SK-N-SH (cell line): Measurements from ENCODE around the gene COBL. TPM values are rescaled to one million over a fixed set of nuclear protein-coding genes. Genes with fewer than 3 reads are reported as not detected.

Source experiments
- CTCF ChIA-PET: fragments of 300-600, 350-600 bp; formaldehyde crosslinking; extraction: SDS; loops from one replicate; lab custom pipeline; 2021; lab: Yijun Ruan, JAX
- POLR2A ChIA-PET: fragments of 350-600 bp; sonication (Branson Sonifier 250); formaldehyde crosslinking; extraction: SDS; loops from one replicate; lab custom pipeline; 2020; ENCODE audit warnings: antibody characterized with exemption, inconsistent platforms; lab: Yijun Ruan, JAX
- DNase-seq: peaks from one replicate; pipeline ENCODE4 v3.0.0; 2012
- H2AFZ ChIP-seq: fragments of 200-600 bp; sonication (generic); 2 replicates; pipeline ENCODE4 v1.8.1; 2016; ENCODE audit warnings: antibody characterized with exemption, mild to moderate bottlenecking, low read depth
- H3F3A ChIP-seq: fragments of 200-600 bp; sonication (generic); replicated peaks from 2 replicates; pipeline ENCODE3; 2016; ENCODE audit warnings: antibody characterized with exemption, mild to moderate bottlenecking; ENCODE audit not compliant: insufficient read depth
- H3K27ac ChIP-seq, 2 experiments: fragments of 200-500 bp in 1 of 2; fragments of 200-600 bp in 1 of 2; sonication (Bioruptor generic) in 1 of 2; sonication (generic), shearing (Covaris generic) in 1 of 2; 2 replicates each; pipeline versions ENCODE4 v1.5.1 to v1.6.1; 2014 to 2016; ENCODE audit warnings: low read depth in 2 of 2, inconsistent platforms in 1 of 2, low read length in 1 of 2, mild to moderate bottlenecking in 1 of 2, mixed read lengths in 1 of 2
- H3K27me3 ChIP-seq: fragments of 200-600 bp; sonication (generic), shearing (Covaris generic); 2 replicates; pipeline ENCODE4 v1.6.1; 2016; ENCODE audit warnings: mixed run types; ENCODE audit not compliant: insufficient read depth
- H3K36me3 ChIP-seq, 2 experiments: fragments of 200-500 bp in 1 of 2; fragments of 200-600 bp in 1 of 2; sonication (Bioruptor generic) in 1 of 2; sonication (generic) in 1 of 2; replicated peaks in 1 of 2; 2 replicates each; pipeline versions ENCODE3 to v1.5.1; 2014 to 2016; ENCODE audit warnings: low read length in 1 of 2, mild to moderate bottlenecking in 1 of 2; ENCODE audit not compliant: insufficient read depth in 2 of 2, control insufficient read depth in 1 of 2
- H3K4me1 ChIP-seq, 2 experiments: fragments of 200-500 bp in 1 of 2; fragments of 200-600 bp in 1 of 2; sonication (Bioruptor generic) in 1 of 2; sonication (generic), shearing (Covaris generic) in 1 of 2; 2 replicates each; pipeline versions ENCODE4 v1.5.1 to v1.6.1; 2014 to 2016; ENCODE audit warnings: low read depth in 1 of 2, low read length in 1 of 2, mixed run types in 1 of 2; ENCODE audit not compliant: insufficient read depth in 2 of 2, control insufficient read depth in 1 of 2
- H3K4me2 ChIP-seq: fragments of 200-600 bp; sonication (generic), shearing (Covaris generic); 2 replicates; pipeline ENCODE4 v1.6.1; 2017; ENCODE audit warnings: mixed run types
- H3K4me3 ChIP-seq, 2 experiments: fragments of 200-500 bp in 1 of 2; fragments of 200-600 bp in 1 of 2; sonication (Bioruptor generic) in 1 of 2; sonication (generic), shearing (Covaris generic) in 1 of 2; 2 replicates each; pipeline versions ENCODE4 v1.5.1 to v1.8.1; 2014 to 2016; ENCODE audit warnings: low read depth in 2 of 2, inconsistent platforms in 1 of 2, low read length in 1 of 2, mild to moderate bottlenecking in 1 of 2, mixed read lengths in 1 of 2, moderate library complexity in 1 of 2
- H3K79me2 ChIP-seq: fragments of 200-600 bp; sonication (generic); 2 replicates; pipeline ENCODE4 v1.8.1; 2017; ENCODE audit warnings: mild to moderate bottlenecking; ENCODE audit not compliant: insufficient read depth
- H3K9ac ChIP-seq: fragments of 200-600 bp; sonication (generic); 2 replicates; pipeline ENCODE4 v1.6.1; 2017; ENCODE audit warnings: mixed run types
- H3K9me2 ChIP-seq: fragments of 200-600 bp; sonication (generic); 2 replicates; pipeline ENCODE4 v1.6.1; 2017; ENCODE audit warnings: mixed run types
- H3K9me3 ChIP-seq: fragments of 200-600 bp; sonication (generic); 2 replicates; pipeline ENCODE4 v1.6.1; 2017; ENCODE audit warnings: mixed run types, mild to moderate bottlenecking, moderate library complexity
- H4K20me1 ChIP-seq: fragments of 200-600 bp; sonication (generic); 2 replicates; pipeline ENCODE4 v1.6.1; 2017; ENCODE audit warnings: mild to moderate bottlenecking, mixed run types; ENCODE audit not compliant: insufficient read depth
- CHD2 ChIP-seq: fragments of 150-350 bp; IDR thresholded peaks from 2 replicates; pipeline ENCODE4 v1.6.1; 2018; ENCODE audit warnings: low read length; ENCODE audit not compliant: partially characterized antibody
- ELF1 ChIP-seq: IDR thresholded peaks from 2 replicates; pipeline ENCODE4 v1.4.0; 2012
- FOSL2 ChIP-seq: IDR thresholded peaks from 2 replicates; pipeline ENCODE4 v1.4.0; 2012; ENCODE audit warnings: low read depth, mild to moderate bottlenecking, moderate library complexity, borderline replicate concordance
- GATA2 ChIP-seq: sonication (generic); formaldehyde crosslinking; IDR thresholded peaks from 2 replicates; pipeline ENCODE4 v1.5.0; 2020; ENCODE audit warnings: mild to moderate bottlenecking, missing genetic modification reagents
- JUND ChIP-seq: IDR thresholded peaks from 2 replicates; pipeline ENCODE4 v1.4.0; 2012
- MXI1 ChIP-seq: IDR thresholded peaks from 2 replicates; pipeline ENCODE4 v1.6.1; 2012; ENCODE audit warnings: mild to moderate bottlenecking, low read depth, low read length, improper control_type of control experiment
- NFIC ChIP-seq: IDR thresholded peaks from 2 replicates; pipeline ENCODE4 v1.4.0; 2012; ENCODE audit warnings: borderline replicate concordance
- RAD21 ChIP-seq: IDR thresholded peaks from 2 replicates; pipeline ENCODE4 v1.6.1; 2012; ENCODE audit warnings: mild to moderate bottlenecking, low read length
- RFX5 ChIP-seq: IDR thresholded peaks from 2 replicates; pipeline ENCODE4 v1.6.1; 2012; ENCODE audit warnings: mild to moderate bottlenecking, improper control_type of control experiment, low read length
- RXRA ChIP-seq: IDR thresholded peaks from 2 replicates; pipeline ENCODE4 v1.4.0; 2012; ENCODE audit warnings: low read depth, mild to moderate bottlenecking, borderline replicate concordance
- SIN3A ChIP-seq: IDR thresholded peaks from 2 replicates; pipeline ENCODE4 v1.6.1; 2012; ENCODE audit warnings: low read depth, mild to moderate bottlenecking, low read length, moderate library complexity, borderline replicate concordance
- TCF12 ChIP-seq: IDR thresholded peaks from 2 replicates; pipeline ENCODE4 v1.4.0; 2012
- TEAD4 ChIP-seq: IDR thresholded peaks from 2 replicates; pipeline ENCODE4 v1.4.0; 2012; ENCODE audit warnings: mild to moderate bottlenecking, borderline replicate concordance; ENCODE audit not compliant: insufficient read depth
- USF1 ChIP-seq: IDR thresholded peaks from 2 replicates; pipeline ENCODE4 v1.4.0; 2012; ENCODE audit warnings: low read depth, borderline replicate concordance
- USF2 ChIP-seq: fragments of 150-350 bp; IDR thresholded peaks from 2 replicates; pipeline ENCODE4 v1.6.1; 2017; ENCODE audit warnings: antibody characterized with exemption, low read length, low read depth, borderline replicate concordance
- YY1 ChIP-seq: IDR thresholded peaks from 2 replicates; pipeline ENCODE4 v1.4.0; 2012; ENCODE audit warnings: low read depth, mild to moderate bottlenecking
- WGBS: methylation state at CpG from one replicate; pipeline ENCODE4 v1.1.6; 2017; ENCODE audit warnings: low lambda C conversion rate; 5-methylcytosine and 5-hydroxymethylcytosine counted together
- polyA plus RNA-seq, 3 experiments: library from polyadenylated mRNA; depleted of rRNA; stranded (reverse); fragments of >200 nt; gene quantifications; 2 replicates each; pipeline ENCODE4 v1.2.3, GENCODE V29; 2012
- TF ChIP-seq, protein P1 (sequence below): IDR thresholded peaks from 2 replicates; pipeline ENCODE4; 2012
- TF ChIP-seq, protein P2 (sequence below): IDR thresholded peaks from 2 replicates; pipeline ENCODE4 v1.6.1; 2012; ENCODE audit warnings: mild to moderate bottlenecking, low read depth, low read length, moderate library complexity
- TF ChIP-seq, protein P3 (sequence below): fragments of 200-600 bp; sonication (generic); IDR thresholded peaks from 2 replicates; pipeline ENCODE4 v1.6.1; 2017; ENCODE audit warnings: antibody characterized with exemption, mild to moderate bottlenecking, moderate library complexity
- TF ChIP-seq, protein P4 (sequence below): IDR thresholded peaks from 2 replicates; pipeline ENCODE4 v1.4.0; 2012; ENCODE audit warnings: low read depth
- TF ChIP-seq, protein P5 (sequence below): fragments of 150-350 bp; IDR thresholded peaks from 2 replicates; pipeline ENCODE4 v1.6.1; 2016; ENCODE audit warnings: mild to moderate bottlenecking, low read depth, low read length

COBL gene
- polyA plus RNA-seq, 1 of the 3 experiments (the other 2 are of a cell fraction): under 0.01 TPM

GRCh38 chr7:51104278-51104677 is 212.3 kb downstream of the COBL start (continued):
- no peak for TF ChIP-seq FOSL2
- no peak for TF ChIP-seq ELF1
- no peak for TF ChIP-seq RFX5
- TF ChIP-seq, protein P1, sequence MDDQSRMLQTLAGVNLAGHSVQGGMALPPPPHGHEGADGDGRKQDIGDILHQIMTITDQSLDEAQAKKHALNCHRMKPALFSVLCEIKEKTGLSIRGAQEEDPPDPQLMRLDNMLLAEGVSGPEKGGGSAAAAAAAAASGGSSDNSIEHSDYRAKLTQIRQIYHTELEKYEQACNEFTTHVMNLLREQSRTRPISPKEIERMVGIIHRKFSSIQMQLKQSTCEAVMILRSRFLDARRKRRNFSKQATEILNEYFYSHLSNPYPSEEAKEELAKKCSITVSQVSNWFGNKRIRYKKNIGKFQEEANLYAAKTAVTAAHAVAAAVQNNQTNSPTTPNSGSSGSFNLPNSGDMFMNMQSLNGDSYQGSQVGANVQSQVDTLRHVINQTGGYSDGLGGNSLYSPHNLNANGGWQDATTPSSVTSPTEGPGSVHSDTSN: no peak
- no peak for TF ChIP-seq CHD2

DNA sequence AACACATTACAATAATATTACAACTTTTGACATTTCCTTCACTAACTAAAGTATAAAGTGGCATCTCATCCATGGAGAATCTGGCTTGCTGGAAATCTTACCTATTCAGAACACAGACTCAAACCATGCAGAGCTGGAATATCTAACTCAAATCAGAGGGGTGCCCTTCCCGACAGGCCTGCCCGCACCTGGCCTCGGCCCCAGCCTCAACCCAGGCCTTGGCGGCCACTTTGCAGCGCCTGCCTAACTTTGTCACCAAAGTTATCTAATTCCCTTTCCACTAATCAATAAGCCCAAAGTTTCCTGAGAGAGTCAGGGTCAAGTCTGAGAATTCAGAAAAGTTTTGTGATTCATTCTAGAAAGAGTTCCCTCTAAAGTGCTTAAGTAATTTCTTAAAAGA is 212.9 kb downstream of the COBL start:
- 33% methylated on average over 5 of the region's 5 CpGs for WGBS
- DNase-seq: no peak
- CTCF ChIA-PET: no interaction called here
- Histone ChIP-seq H3K4me3 (no peak overlapping the region), H3F3A (no peaks in the 10 kb centered on the region), H3K79me2 (no peaks in the 10 kb centered on the region), H2AFZ (no peak overlapping the region), H3K9ac (no peak overlapping the region), H3K9me3 (peaks cover 5% of the 10 kb centered on the region; the same call in 1 of the 2 replicates), H3K27ac (no peak overlapping the region), H3K9me2 (no peaks in the 10 kb centered on the region), H3K4me2 (no peak overlapping the region), H3K4me1 (no peaks in the 10 kb centered on the region), H3K27me3 (peaks cover 53% of the 10 kb centered on the region), H3K36me3 (no peaks in the 10 kb centered on the region), H4K20me1 (no peaks in the 10 kb centered on the region)
- TF ChIP-seq YY1 (no peak), TCF12 (no peak), NFIC (no peak), RAD21 (no peak), JUND (no peak), GATA2 (CRISPR knock-in tag) (no peak), SIN3A (no peak), USF2 (no peak), MXI1 (no peak), TEAD4 (no peak), USF1 (no peak), RXRA (no peak)
- TF ChIP-seq, protein P2, sequence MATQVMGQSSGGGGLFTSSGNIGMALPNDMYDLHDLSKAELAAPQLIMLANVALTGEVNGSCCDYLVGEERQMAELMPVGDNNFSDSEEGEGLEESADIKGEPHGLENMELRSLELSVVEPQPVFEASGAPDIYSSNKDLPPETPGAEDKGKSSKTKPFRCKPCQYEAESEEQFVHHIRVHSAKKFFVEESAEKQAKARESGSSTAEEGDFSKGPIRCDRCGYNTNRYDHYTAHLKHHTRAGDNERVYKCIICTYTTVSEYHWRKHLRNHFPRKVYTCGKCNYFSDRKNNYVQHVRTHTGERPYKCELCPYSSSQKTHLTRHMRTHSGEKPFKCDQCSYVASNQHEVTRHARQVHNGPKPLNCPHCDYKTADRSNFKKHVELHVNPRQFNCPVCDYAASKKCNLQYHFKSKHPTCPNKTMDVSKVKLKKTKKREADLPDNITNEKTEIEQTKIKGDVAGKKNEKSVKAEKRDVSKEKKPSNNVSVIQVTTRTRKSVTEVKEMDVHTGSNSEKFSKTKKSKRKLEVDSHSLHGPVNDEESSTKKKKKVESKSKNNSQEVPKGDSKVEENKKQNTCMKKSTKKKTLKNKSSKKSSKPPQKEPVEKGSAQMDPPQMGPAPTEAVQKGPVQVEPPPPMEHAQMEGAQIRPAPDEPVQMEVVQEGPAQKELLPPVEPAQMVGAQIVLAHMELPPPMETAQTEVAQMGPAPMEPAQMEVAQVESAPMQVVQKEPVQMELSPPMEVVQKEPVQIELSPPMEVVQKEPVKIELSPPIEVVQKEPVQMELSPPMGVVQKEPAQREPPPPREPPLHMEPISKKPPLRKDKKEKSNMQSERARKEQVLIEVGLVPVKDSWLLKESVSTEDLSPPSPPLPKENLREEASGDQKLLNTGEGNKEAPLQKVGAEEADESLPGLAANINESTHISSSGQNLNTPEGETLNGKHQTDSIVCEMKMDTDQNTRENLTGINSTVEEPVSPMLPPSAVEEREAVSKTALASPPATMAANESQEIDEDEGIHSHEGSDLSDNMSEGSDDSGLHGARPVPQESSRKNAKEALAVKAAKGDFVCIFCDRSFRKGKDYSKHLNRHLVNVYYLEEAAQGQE: no peak
- TF ChIP-seq, protein P3, sequence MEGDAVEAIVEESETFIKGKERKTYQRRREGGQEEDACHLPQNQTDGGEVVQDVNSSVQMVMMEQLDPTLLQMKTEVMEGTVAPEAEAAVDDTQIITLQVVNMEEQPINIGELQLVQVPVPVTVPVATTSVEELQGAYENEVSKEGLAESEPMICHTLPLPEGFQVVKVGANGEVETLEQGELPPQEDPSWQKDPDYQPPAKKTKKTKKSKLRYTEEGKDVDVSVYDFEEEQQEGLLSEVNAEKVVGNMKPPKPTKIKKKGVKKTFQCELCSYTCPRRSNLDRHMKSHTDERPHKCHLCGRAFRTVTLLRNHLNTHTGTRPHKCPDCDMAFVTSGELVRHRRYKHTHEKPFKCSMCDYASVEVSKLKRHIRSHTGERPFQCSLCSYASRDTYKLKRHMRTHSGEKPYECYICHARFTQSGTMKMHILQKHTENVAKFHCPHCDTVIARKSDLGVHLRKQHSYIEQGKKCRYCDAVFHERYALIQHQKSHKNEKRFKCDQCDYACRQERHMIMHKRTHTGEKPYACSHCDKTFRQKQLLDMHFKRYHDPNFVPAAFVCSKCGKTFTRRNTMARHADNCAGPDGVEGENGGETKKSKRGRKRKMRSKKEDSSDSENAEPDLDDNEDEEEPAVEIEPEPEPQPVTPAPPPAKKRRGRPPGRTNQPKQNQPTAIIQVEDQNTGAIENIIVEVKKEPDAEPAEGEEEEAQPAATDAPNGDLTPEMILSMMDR: no peak
- TF ChIP-seq, protein P4, sequence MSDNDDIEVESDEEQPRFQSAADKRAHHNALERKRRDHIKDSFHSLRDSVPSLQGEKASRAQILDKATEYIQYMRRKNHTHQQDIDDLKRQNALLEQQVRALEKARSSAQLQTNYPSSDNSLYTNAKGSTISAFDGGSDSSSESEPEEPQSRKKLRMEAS: no peak
- TF ChIP-seq, protein P5, sequence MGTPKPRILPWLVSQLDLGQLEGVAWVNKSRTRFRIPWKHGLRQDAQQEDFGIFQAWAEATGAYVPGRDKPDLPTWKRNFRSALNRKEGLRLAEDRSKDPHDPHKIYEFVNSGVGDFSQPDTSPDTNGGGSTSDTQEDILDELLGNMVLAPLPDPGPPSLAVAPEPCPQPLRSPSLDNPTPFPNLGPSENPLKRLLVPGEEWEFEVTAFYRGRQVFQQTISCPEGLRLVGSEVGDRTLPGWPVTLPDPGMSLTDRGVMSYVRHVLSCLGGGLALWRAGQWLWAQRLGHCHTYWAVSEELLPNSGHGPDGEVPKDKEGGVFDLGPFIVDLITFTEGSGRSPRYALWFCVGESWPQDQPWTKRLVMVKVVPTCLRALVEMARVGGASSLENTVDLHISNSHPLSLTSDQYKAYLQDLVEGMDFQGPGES: no peak
- TF ChIP-seq, protein P1: no peak
- POLR2A ChIA-PET: no interaction called here
